CD4-positive, alpha-beta T cell treated with Interleukin-2 at 100 ng/mL for 4 hours (primary cell): ENCODE results near the gene MAJIN.
A peak's percentile ranks its signal among the peaks of the same experiment; 100 is the strongest.
"Not testable (repeated sequence)": the region's sequence is repeated elsewhere in the genome, so short reads cannot be mapped to it uniquely, and the experiment has no call there.

Experiments used
- DNase-seq: peaks from one replicate; pipeline ENCODE4 v3.0.0-alpha.2; 2020; ENCODE audit warnings: low spot score

Gene MAJIN

GRCh38 chr11:64990222-64990923 lies 18.5 kb upstream of the MAJIN start:
- no peak for DNase-seq

- no peak for DNase-seq
These were observed 17.5 kb upstream of the MAJIN start for GRCh38 chr11:64989416-64989815.

- DNase-seq: no peak
These were observed 16.3 kb upstream of the MAJIN start for GRCh38 chr11:64987998-64988854.

GRCh38 chr11:64983339-64983738 lies 11.4 kb upstream of the MAJIN start:
- DNase-seq: not testable (repeated sequence)

- DNase-seq: no peak
These were observed 4.7 kb upstream of the MAJIN start for GRCh38 chr11:64976651-64977050.

- no peak for DNase-seq
These were observed 2.2 kb upstream of the MAJIN start for GRCh38 chr11:64974124-64974523.

GRCh38 chr11:64970731-64971151 lies 1.2 kb downstream of the MAJIN start:
- DNase-seq: peak; percentile 40

- DNase-seq: no peak
These were observed 2.7 kb downstream of the MAJIN start for GRCh38 chr11:64969209-64969608.

GRCh38 chr11:64967375-64967774 lies 4.5 kb downstream of the MAJIN start:
- DNase-seq: no peak

GRCh38 chr11:64963072-64963631 lies 8.8 kb downstream of the MAJIN start:
- DNase-seq: no peak

GRCh38 chr11:64960719-64961118 lies 11.2 kb downstream of the MAJIN start:
- DNase-seq: no peak

GRCh38 chr11:64959498-64959897 lies 12.4 kb downstream of the MAJIN start:
- no peak for DNase-seq

- DNase-seq: no peak
These were observed 17.7 kb downstream of the MAJIN start for GRCh38 chr11:64954201-64954600.

GRCh38 chr11:64951529-64951928 lies 20.4 kb downstream of the MAJIN start:
- DNase-seq: no peak

GRCh38 chr11:64947208-64947814 lies 24.6 kb downstream of the MAJIN start:
- DNase-seq: no peak

- DNase-seq: no peak
These were observed 35.4 kb downstream of the MAJIN start for GRCh38 chr11:64936539-64936938.

- DNase-seq: no peak
These were observed 36.4 kb downstream of the MAJIN start, which contains the start of gene GPHA2 for GRCh38 chr11:64935359-64936081. Gene GPHA2 (minus strand): TSS chr11:64935893. CDS start chr11:64935460, 433 bp downstream.

- no peak for DNase-seq
These were observed 37.1 kb downstream of the MAJIN start for GRCh38 chr11:64934682-64935358.

GRCh38 chr11:64933935-64934681 lies 37.8 kb downstream of the MAJIN start:
- DNase-seq: no peak

- DNase-seq: no peak
These were observed 38.5 kb downstream of the MAJIN start for GRCh38 chr11:64933213-64933934.
